SK-N-DZ (cell line): ENCODE results near the gene USF2.

ENCODE experiments used
- DNase-seq: peaks from one replicate; pipeline ENCODE4 v3.0.0-alpha.2; 2015; ENCODE audit warnings: low spot score

Gene USF2

DNA sequence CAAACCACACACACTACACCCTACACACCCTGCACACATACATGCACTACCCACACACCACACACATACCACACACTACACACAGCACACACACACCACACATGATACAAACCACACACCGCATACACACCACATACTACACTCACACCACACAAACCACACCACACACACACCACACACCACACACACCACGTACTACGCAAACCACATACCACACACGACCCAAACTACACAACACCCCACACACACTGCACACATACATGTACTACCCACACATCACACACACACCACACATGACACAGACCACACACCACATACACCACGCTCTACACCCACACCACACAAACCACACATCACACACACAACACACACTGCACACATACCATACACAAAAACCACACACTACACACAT, 29.8 kb downstream of the USF2 start:
- no peak for DNase-seq

DNA sequence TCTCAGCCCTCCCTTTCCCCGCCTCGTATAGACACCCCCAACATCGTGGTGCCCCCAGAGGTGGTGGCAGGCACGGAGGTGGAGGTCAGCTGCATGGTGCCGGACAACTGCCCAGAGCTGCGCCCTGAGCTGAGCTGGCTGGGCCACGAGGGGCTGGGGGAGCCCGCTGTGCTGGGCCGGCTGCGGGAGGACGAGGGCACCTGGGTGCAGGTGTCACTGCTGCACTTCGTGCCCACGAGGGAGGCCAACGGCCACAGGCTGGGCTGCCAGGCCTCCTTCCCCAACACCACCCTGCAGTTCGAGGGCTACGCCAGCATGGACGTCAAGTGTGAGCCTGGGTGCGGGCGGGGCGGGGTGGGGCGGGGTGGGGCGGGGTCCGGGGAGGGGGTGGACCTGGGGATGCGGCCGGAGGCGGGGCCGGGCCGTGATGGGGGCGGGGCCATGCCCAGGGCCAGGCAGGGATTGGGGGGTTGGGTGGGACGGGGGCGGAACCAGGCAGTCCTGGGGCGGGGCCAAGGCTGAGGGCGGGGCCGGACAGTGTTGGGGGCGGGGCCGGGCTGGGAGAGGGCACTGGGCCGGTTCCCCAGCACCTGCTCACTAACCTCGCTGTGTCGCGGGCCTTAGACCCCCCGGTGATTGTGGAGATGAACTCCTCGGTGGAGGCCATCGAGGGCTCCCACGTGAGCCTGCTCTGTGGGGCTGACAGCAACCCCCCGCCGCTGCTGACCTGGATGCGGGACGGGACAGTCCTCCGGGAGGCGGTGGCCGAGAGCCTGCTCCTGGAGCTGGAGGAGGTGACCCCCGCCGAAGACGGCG, 31.0 kb downstream of the USF2 start:
- no peak for DNase-seq

DNA sequence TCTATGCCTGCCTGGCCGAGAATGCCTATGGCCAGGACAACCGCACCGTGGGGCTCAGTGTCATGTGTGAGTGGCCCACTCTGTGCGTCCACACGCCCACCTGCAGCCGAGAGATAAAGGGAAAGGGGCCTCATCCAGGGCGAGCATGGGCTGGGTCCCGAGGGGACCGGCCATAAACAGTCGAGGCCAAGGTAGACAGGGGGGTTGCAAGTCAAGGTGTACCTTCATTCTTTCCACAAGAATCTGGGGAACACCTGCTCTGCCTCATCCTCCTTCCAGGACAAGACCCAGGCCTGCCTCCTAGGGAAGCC, 31.5 kb downstream of the USF2 start:
- no peak for DNase-seq

DNA sequence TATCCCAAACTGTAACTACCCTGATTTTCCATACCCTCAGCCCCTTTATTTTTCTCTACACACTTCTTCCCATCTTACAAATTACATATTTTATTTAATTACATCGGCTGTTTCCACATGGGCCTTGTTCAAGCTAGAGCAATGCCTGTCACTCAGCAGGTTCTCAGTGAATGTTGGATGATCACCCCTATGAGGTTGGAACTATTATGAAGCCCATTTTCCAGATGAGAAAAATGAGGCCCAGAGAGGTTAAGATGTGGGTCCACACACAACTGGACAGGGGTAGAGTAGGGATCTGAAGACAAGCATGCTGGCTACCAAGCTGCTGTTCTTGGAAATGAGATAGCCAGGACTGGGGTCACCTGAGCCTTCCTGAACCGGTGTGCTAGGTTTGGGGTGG, 33.2 kb downstream of the USF2 start:
- DNase-seq, result no peak

DNA sequence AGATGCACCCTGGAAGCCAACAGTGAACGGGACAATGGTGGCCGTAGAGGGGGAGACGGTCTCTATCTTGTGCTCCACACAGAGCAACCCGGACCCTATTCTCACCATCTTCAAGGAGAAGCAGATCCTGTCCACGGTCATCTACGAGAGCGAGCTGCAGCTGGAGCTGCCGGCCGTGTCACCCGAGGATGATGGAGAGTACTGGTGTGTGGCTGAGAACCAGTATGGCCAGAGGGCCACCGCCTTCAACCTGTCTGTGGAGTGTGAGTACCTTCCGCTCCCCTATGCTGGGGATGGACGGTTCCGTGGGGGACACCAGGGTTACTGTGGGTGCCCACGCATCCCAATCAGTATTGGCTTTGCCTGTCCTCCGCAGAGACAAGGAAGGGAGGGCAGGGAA, 33.7 kb downstream of the USF2 start:
- DNase-seq, result no peak

DNA sequence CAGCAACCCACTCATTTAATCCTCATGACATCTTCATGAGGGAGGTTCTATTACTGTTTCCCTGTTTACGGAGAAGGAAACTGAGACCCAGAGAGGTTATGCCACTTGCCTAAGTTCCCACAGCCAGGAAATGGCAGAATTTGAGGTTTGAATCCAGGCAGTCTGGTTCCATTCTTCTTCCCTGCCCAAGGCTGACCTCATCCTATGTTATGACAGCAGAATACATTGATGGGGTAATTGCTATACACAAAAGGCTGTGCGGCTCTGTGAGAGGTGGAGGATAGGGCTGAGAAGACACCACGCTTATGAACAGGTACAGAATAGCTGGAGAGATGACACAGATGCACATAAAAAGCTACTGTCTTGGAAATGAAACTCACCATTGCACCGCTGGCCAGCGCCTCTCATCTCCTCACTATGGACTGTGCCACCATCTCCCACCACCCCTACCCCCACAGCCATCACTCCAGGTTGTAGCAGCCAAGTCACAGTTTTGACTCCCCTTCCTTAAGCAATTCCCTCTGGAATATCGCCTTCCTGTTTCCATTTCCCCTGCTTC, 34.7 kb downstream of the USF2 start:
- no peak for DNase-seq

DNA sequence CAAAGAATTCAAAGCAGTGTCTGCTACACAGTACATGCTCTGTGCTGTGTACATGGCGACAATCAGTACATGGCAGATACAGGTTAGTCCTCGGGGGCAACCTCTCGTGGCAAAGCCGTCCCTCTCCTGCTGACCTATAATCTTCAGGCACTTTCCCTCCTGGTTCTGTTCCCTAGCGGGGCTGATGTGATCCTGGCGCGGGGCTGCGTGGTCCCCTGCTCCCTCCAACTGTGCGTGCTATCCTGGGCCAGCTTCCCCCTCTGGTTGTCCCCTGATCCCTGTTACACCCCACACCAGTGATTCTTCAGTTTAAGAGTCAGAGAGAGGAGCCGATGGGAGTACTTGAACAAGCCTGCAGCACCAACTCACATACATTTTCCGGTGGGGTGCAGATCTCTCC, 35.3 kb downstream of the USF2 start:
- no peak for DNase-seq

DNA sequence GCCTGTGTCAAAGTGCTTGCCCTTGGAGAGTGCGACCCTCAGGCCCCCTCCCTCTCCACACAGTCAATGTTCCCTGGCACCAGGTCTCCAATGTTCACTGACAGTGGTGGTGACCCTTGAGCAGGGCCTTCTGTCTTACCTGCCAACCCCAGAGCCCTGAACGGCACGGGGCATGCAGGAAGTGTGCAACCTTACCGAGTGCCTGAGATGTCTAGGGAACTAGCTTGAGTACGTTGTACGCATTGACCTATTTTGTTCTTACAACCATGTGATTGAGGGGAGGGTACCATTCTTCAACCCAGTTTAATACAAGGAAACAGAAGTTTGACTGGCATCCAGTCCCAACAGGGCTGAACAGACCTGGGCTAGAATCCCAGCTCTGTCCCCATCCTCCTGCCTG, 36.4 kb downstream of the USF2 start:
- DNase-seq, result no peak

DNA sequence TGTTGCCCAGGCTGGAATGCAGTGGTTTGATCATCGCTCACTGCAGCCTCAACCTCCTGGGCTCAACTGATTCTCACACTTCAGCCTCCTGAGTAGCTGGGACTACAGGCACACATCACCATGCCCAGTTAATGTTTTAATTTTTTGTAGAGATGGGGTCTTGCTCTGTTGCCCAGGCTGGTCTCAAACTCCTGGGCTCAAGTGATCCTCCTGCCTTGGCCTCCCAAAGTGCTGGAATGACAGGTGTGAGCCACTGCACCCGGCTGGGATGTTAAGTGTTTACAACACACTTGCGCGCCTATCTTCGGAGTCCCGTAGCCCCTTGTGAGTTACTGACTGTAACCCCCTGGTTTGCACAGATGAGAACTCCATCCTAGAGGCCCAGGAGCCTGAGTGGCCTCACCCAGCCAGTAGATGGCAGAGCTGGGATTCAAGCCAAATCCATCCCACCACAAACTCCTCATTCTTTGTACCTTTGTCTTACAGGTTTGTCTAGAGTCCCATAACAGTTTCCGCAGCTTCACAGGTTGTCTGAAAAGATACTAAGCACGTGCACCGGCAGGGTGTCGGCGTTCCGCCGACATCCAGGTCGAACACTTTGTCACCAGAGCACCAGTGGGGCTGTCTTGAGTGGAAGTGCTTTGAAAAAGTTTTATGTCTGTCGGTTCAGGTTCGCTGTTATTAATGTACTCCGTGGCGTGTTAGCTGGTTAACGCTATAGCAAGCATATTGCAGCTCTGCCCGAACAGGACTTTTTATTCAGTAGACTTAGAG, 37.9 kb downstream of the USF2 start:
- DNase-seq, result no peak

DNA sequence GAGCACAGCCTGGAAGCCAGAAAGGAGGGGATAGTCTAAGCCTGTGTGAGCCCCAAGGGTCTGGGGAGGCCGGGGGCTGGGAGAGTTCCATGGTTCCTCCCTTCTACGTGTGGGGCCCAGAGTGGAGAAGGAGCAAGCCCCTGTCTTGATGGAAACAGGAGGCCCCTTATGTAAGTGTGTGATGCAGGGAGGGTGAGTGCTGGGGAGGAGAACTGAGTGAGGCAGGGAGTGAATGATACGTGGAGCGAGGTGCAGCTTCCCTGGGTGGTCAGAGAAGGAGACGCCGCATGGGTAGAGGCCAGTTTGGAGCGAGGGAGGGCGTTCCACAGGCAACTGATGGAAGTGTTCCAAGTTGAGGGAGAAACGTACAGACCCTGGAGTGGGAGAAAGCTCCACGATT, 39.2 kb downstream of the USF2 start:
- DNase-seq, result no peak

DNA sequence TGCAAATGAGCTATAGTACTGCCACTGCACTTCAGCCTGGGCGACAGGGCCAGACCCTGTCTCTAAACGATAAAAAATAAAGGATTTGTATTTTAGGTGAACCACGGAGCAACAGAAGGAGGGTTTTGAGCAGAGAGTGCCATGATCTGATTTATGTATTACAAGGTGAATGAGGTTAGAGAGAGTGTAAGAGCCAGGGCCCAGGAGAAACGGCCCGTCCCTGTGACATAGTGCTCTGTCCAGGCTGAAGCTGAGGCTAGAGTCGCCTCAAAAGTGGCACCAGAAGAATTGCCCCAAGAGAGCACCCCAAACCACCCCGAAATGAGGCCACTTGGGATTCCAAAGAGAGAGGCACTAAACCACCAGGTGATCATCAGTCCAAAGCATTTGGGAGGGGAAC, 40.1 kb downstream of the USF2 start:
- no peak for DNase-seq

DNA sequence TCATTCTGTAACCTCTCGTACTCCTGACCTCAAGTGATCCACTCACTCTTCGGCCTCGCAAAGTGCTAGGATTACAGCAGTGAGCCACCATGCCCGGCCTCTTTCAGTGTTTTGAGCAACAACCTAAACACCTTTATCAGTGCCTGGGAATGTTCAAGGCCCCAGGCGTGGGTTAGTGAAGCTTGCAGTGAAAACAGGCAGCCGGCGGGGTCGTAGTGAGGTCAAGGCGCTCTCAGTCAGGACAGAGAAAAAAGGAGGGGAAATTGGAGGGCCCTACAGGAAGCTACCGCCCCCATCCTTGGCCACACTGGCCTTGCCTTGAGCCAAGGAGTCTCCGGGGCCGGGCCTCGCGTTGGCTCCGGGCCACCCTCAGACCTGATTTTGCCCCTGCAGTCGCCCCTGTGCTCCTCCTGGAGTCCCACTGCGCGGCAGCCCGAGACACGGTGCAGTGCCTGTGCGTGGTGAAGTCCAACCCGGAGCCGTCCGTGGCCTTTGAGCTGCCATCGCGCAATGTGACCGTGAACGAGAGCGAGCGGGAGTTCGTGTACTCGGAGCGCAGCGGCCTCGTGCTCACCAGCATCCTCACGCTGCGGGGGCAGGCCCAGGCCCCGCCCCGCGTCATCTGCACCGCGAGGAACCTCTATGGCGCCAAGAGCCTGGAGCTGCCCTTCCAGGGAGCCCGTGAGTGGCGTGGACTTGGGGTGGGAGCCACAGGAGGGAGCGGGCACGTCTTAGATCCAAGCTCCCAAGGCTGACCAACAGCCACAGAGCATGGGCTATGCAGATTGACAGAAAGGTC, 40.9 kb downstream of the USF2 start:
- peak; percentile 22 for DNase-seq

DNA sequence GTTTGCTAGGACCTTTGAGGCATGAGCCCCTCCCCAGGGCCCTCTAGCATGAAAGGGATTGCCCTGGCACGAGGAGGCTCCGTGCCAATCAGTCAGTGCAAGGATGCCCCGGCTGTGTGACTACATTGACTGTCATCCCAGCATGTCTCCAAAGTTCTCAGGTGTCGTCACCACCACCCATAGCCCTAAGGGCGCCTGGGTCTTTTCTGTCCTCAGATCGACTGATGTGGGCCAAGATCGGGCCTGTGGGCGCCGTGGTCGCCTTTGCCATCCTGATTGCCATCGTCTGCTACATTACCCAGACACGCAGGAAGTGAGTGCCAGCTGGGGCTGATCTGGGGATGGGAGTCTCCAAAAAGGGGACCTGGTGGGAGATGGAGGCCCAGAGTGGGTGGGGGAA, 41.6 kb downstream of the USF2 start:
- DNase-seq, result no peak

DNA sequence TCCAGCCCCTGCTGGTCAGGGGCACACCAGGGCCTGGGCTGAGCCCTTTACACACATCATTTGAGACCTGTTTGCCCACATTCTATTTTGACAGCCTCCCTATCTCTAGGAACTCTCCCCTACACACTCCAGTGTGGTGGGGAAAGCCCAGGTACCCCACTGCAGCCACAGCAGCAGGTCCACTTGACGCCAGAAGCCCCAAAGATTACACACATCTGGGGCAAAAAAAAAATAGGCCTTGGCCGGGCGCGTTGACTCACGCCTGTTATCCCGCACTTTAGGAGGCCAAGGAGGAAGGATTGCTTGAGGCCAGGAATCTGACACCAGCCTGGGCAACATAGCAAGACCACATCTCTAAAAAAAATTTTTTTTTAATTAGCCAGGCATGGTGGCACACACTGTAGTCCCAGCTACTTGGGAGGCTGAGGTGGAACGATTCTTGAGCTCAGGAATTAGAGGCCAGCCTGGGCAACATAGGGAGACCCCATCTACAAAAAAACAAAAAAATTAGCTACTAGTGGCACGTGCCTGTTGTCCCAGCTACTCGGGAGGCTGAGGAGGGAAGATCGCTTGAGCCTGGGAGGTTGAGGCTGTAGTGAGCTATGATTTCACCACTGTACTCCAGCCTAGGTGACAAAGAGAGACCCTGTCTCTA, 42.2 kb downstream of the USF2 start:
- no peak for DNase-seq

DNA sequence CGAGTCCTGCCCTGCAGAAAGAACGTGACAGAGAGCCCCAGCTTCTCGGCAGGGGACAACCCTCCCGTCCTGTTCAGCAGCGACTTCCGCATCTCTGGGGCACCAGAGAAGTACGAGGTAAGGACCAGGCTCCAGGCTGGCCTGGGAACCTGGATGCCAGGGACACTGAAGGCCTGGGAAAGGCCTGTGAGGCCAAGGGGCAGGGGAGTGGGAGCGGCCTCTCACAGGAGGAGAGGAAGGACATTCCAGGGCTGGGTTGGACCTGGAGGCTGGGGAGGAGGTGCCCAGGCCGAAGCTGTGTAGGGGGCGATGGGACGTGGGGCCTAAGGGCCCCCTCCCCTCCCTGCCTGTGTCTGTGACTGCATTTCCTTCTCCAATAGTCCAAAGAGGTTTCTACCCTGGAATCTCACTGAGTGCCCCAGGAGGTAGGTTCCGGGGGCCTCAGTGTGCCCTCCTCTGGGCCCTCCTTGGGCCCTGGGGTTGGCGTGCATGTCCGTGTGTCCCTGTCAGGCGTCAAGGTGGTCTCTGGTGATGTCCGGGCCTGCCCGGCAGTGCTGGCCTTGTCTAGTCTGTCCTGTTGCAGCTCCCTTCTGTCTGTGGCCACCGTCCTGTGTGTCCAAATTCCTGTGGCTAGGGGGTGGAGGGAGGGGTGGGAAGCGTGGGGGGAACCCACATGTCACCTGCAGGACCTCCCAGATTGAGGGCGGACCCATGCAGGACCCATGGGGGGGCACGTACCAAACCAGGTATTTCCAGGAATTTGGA, 43.3 kb downstream of the USF2 start:
- no peak for DNase-seq

DNA sequence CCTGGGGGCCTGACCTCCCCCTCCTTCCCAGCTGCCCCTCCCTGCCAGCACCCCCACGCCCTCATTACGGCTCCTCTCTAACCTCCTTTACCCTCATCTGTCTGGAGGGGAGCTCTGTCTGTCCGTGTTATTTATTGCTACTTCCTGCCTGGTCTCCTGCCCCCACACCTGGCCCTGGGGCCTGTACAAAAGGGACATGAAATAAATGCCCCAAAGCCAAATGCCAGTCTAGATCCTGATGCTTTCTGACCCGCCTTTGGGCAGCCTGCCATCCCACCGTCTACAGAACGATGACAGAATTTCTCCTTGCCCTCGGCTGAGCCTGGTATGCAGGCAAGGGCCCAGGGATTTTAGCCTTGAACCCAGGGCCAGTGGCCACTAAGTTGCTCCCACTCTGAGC, 44.8 kb downstream of the USF2 start:
- DNase-seq, result no peak

DNA sequence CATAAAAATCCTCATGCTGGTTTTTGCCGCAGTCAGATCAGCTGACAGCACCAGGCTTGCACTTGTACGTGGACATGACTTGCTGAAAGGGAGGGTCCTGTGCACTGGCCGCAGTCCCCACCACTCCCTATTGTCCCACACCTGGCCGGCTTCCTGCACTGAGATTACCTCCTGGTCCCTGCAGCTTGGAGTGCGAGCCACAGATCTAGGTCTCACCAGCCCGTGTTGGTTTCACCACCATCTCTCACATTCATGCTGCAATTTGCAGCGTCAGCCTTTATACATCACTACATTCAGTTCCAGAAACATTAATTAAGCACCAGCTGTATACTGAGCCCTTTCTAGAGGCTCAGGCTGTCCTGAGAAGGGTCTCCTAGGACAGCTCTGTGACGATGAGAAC, 45.3 kb downstream of the USF2 start:
- no peak for DNase-seq

DNA sequence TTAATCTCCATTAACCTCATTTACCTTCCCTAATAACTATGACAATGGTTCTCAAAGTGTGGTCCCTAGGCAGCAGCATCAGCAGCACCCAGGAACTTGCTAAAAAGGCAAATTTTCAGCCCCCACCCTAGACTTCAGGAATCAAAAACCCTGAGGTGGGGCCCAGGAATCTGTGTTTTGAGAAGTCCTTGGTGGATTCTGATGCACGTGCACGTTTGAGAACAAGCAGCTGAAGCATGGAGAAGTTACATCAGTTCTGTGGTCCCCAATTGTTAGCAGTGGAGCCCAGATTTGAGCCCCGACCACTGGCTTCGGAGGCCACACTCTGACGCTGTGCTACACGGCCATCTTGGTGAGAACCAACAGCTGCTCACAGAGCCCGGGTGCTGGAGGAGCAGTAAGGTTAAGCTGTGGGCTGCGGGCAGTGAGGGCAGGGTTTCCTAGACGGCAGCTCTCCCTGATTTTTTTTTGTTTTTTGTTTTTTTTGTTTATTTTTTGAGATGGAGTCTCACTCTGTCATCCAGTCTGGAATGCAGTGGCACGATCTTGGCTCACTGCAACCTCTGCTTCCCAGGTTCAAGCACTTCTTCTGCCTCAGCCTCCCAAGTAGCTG, 46.2 kb downstream of the USF2 start:
- DNase-seq, result no peak

DNA sequence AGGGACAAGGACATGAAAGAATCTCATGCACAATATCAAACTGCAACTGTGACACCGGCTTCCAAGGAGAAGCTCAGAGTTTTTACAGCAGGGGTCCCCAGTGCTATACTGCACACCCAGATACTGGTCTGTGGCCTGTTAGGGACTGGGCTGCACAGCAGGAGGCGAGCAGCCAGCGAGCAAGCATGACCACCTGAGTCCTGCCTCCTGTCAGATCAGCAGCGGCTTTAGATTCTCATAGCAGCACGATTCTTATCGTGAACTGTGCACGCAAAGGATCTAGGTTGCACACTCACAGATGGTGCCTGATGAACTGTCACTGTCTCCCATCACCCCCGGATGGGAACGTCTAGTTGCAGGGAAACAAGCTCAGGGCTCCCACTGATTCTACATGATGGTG, 47.1 kb downstream of the USF2 start:
- DNase-seq, result peak; percentile 24

DNA sequence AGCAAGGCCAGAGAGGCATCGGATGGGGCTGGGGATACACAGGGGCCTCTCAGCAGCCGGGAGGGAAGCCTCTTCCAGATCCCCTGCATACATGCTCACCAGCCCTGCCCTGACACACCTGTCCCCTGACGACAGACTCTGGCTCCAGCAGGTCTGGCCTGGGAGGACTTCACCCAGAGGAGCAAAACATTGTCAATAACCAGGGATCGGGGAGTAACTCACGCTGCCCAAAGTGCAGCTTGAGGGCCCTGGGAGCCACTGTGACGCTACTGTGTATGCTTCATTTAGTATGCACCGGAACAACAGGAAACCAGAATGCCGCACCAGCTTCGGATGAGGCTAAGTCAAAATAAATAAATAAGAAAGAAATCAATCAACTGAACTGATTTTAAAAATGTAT, 47.8 kb downstream of the USF2 start:
- DNase-seq, result no peak
